Stomach (tissue), 9 donors: ENCODE measurements around the gene ETS1. TPM values are rescaled to one million over a fixed set of nuclear protein-coding genes. Genes with fewer than 3 reads are reported as not detected.
A peak's percentile ranks its signal among the peaks of the same experiment; 100 is the strongest.

Experiments used
- DNase-seq, 2 donors: peaks; one replicate each; pipeline versions ENCODE4 v3.0.0 to v3.0.0-alpha.2; 2013 to 2019
- H3K27ac ChIP-seq, 5 donors: fragments of 200-600 bp in 4 of 5; sonication (generic) in 4 of 5; one replicate each; pipeline ENCODE4 v1.5.1; 2013 to 2019; ENCODE audit warnings: mild to moderate bottlenecking in 1 of 5, moderate library complexity in 1 of 5
- H3K27me3 ChIP-seq, 3 donors: fragments of 200-600 bp; sonication (generic); one replicate each; pipeline ENCODE4 v1.5.1; 2017 to 2019; ENCODE audit warnings: mixed run types in 1 of 3
- H3K36me3 ChIP-seq, 4 donors: fragments of 200-600 bp; sonication (generic); 1 replicate in 3 of 4; 2 replicates in 1 of 4; pipeline ENCODE4 v1.5.1; 2016 to 2019
- H3K4me1 ChIP-seq, 4 donors: fragments of 200-600 bp; sonication (generic); one replicate each; pipeline ENCODE4 v1.5.1; 2016 to 2019
- H3K4me3 ChIP-seq, 4 donors: fragments of 200-600 bp; sonication (generic) in 3 of 4; one replicate each; pipeline ENCODE4 v1.5.1; 2016 to 2019; ENCODE audit warnings: mild to moderate bottlenecking in 1 of 4
- H3K9me3 ChIP-seq, 4 donors: fragments of 200-600 bp; sonication (generic); one replicate each; pipeline ENCODE4 v1.5.1; 2016 to 2019
- EP300 ChIP-seq: sonication (generic); formaldehyde crosslinking; IDR thresholded peaks from one replicate; pipeline ENCODE4 v1.6.1; 2017; ENCODE audit warnings: antibody characterized with exemption
- POLR2A ChIP-seq, 4 donors: fragments of 450-650 bp; IDR thresholded peaks; one replicate each; pipeline ENCODE4 v1.6.1; 2016; ENCODE audit warnings: antibody characterized with exemption in 4 of 4, control low read depth in 2 of 4, mild to moderate bottlenecking in 1 of 4, moderate library complexity in 1 of 4
- POLR2AphosphoS5 ChIP-seq, 3 donors: sonication (generic); formaldehyde crosslinking; IDR thresholded peaks; one replicate each; pipeline ENCODE4 v1.6.1; 2016; ENCODE audit warnings: antibody characterized with exemption in 3 of 3
- WGBS, 5 donors: extraction: QIAGEN DNeasy Blood & Tissue Kit in 3 of 5; methylation state at CpG; one replicate each; pipeline versions ENCODE4 v1.1.5 to v1.1.7; 2013 to 2018; 5-methylcytosine and 5-hydroxymethylcytosine counted together
- intact Hi-C: fragments of 100-400 bp; cut with DNase I; formaldehyde crosslinking; loops from one replicate; pipeline ENCODE4 v1.15.1; 2023; ENCODE audit warnings: low total_unique reads
- polyA plus RNA-seq, 3 donors: library from polyadenylated mRNA; stranded (reverse); fragments of 200-250 nt; gene quantifications; one replicate each; pipeline ENCODE4 v1.2.3, GENCODE V29; 2013
- total RNA-seq, 5 donors: library from RNA; depleted of rRNA; stranded (reverse); fragments of >200 nt; gene quantifications; one replicate each; pipeline versions ENCODE4 v1.1.0 to v1.2.3, GENCODE V29; 2014 to 2016
- TF ChIP-seq, protein P1 (sequence below), 7 experiments: fragments of 450-650 bp in 4 of 7; fragments of 200-600 bp in 3 of 7; sonication (generic) in 3 of 7; IDR thresholded peaks; one replicate each; pipeline ENCODE4 v1.5.1; 2016 to 2019; ENCODE audit warnings: antibody characterized with exemption in 7 of 7, control low read depth in 2 of 7, mild to moderate bottlenecking in 1 of 7
- donor health status: healthy with polysubstance abuse.
- donor health status: Bipolar disorder and iron deficiency.
- donor health status: healthy.

ETS1 gene
- total and polyA plus RNA-seq, 8 donors: 7.0 to 72.5 (median 22.5) TPM

DNA sequence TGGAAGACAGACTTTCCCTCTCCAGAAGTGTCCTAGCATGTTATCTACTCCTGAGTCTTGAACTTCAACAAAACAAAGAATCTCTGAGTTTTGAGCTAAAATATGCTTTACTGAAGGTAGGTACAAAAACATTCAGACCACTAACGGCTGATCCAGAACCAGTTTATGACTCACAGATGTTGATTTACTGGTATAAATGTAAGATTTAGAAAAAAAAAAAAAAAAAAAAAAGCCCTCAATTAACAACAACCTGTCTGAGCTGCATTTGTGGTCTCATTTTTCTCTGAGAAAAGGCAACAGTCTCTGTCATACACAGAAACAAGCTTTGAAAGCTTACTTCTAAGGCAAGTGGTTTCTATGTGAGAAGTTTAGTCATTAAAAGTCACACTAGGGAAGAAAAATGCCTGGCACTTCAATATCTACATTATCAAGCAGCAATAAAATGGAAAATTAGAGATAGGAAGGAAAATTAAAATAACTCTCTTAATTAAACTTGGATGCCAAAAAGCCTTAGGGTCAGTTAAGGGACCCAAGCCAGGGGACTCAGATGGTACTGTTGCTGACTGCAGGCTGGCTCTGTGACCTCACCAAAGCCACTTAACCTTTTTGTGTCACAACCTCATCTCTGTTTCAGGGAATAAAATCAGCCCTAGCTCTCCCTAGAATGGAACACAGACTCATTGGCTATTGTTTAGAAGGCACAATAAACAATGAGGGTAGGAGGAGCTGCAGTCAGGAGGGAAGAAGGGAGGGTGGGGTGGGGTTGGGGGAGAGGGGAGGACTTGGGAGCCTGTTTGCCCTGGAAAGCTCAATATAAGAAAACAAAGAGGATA is 61.7 kb downstream of the ETS1 start:
- no peaks in the 10 kb centered on the region for H3K36me3 ChIP-seq
- H3K4me3 ChIP-seq: no peak overlapping the region
- TF ChIP-seq EP300 (no peak), POLR2A (IDR thresholded peaks at IDR 0.05) (no peak), POLR2AphosphoS5 (IDR thresholded peaks at IDR 0.05) (no peak)
- TF ChIP-seq, protein P1, sequence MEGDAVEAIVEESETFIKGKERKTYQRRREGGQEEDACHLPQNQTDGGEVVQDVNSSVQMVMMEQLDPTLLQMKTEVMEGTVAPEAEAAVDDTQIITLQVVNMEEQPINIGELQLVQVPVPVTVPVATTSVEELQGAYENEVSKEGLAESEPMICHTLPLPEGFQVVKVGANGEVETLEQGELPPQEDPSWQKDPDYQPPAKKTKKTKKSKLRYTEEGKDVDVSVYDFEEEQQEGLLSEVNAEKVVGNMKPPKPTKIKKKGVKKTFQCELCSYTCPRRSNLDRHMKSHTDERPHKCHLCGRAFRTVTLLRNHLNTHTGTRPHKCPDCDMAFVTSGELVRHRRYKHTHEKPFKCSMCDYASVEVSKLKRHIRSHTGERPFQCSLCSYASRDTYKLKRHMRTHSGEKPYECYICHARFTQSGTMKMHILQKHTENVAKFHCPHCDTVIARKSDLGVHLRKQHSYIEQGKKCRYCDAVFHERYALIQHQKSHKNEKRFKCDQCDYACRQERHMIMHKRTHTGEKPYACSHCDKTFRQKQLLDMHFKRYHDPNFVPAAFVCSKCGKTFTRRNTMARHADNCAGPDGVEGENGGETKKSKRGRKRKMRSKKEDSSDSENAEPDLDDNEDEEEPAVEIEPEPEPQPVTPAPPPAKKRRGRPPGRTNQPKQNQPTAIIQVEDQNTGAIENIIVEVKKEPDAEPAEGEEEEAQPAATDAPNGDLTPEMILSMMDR (IDR thresholded peaks at IDR 0.05): no peak
- intact Hi-C loops: loop anchor here (10.0 kb wide), 1 partner anchor 99 kb away; no protein-coding TSS in a partner anchor
- no peak for DNase-seq
- no peaks in the 10 kb centered on the region for H3K9me3 ChIP-seq
- 14 to 45% (median 21%) methylated on average over 1 of the region's 1 CpG for WGBS, 5 donors
- H3K4me1 ChIP-seq: peaks cover 9 to 29% (median 21%) of the 10 kb centered on the region in 4 donors
- peak overlapping the region in 4 of 5 donors; percentile 30 to 93 (median 60) for H3K27ac ChIP-seq
- H3K27me3 ChIP-seq: no peaks in the 10 kb centered on the region

DNA sequence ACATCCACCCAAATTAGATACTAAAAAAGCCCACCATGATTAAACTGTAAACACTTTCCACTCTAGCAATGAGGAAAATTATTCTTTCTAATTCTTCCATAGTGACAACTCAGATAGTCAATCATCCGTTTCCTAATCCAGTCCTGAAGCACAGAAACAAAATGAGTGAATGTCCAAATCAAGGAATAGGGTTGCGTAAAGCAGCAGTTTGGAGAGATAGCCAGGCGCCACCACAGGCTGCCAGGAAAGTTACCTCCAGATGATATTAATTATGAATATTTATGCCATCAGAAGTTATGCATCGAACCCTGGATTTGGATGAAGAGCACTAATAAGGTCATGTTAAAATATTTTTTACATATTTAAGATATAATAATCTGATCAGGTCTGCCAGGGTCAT is 63.2 kb downstream of the ETS1 start:
- Histone ChIP-seq H3K27me3 (no peaks in the 10 kb centered on the region), H3K27ac (peak overlapping the region in 4 of 5 donors; percentile 92 to 96 (median 94)), H3K9me3 (no peaks in the 10 kb centered on the region), H3K4me3 (no peak overlapping the region), H3K4me1 (peaks cover 18 to 43% (median 33%) of the 10 kb centered on the region in 4 donors), H3K36me3 (no peaks in the 10 kb centered on the region)
- TF ChIP-seq POLR2AphosphoS5 (IDR thresholded peaks at IDR 0.05): no peak
- TF ChIP-seq, protein P1 (IDR thresholded peaks at IDR 0.05): no peak
- TF ChIP-seq EP300: no peak
- TF ChIP-seq POLR2A (IDR thresholded peaks at IDR 0.05): no peak
- WGBS, 5 donors: 90 to 96% (median 91%) methylated on average over 4 of the region's 4 CpGs
- DNase-seq: no peak
- intact Hi-C loops: loop anchor here (10.0 kb wide), 1 partner anchor 101 kb away; no protein-coding TSS in a partner anchor

DNA sequence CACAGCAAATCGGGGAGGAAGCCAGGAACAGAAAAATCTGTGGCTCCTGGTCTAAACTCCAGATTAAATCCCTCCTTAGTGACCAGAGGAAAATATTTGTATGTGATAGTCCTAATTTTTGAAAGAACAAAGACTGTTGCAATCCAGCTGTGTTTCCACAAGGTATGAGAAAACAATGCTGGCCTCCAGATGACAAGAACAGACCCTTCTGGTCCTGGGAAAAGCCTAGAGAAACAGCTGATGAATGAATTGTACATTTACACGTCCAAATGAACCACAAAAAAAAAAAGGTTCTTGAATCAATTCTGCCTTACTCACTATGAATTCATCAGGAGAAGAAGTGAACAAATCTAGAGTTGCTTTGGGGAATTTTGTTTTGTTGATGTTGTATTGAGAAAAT is 63.7 kb downstream of the ETS1 start:
- TF ChIP-seq, protein P1 (IDR thresholded peaks at IDR 0.05): no peak
- TF ChIP-seq POLR2A (IDR thresholded peaks at IDR 0.05): no peak
- no peak for TF ChIP-seq POLR2AphosphoS5 (IDR thresholded peaks at IDR 0.05)
- no peak for TF ChIP-seq EP300
- Histone ChIP-seq H3K9me3 (no peaks in the 10 kb centered on the region), H3K27ac (peak overlapping the region in 4 of 5 donors; percentile 92 to 96 (median 94)), H3K4me3 (no peak overlapping the region), H3K36me3 (no peaks in the 10 kb centered on the region), H3K27me3 (no peaks in the 10 kb centered on the region), H3K4me1 (peaks cover 20 to 49% (median 36%) of the 10 kb centered on the region in 4 donors)
- no peak for DNase-seq
- intact Hi-C loops: loop anchor here (10.0 kb wide), 1 partner anchor 101 kb away; no protein-coding TSS in a partner anchor
- 42 to 54% (median 47%) methylated on average over 2 of the region's 2 CpGs for WGBS, 5 donors

DNA sequence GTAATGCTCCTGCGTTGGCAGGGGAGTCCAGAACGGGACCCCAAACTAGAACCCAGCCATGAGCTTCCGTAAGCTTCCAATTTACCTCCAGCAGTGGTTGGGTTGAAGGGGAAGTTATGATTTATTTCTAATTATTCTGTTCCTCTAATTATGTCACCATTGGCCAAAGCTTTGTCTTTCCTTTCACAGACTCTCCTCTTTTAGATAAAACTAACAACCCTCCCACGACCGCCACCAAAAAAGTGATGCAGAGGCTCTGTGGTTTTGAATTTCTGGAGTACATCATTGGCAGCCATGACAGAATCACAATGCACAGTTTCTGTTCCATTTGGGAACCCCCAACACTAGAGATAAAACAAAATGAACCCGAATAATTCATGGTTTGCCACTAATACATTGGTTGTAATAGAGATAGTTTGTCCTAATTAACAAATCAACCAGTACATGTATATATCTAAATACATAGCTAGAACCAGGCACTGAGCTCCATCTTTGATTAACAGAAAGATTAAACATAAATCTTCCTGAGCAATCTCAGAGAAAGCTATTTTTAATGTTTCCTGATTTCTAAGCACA is 64.3 kb downstream of the ETS1 start:
- no peak for DNase-seq
- peak overlapping the region; percentile 56 to 84 (median 68) for H3K4me3 ChIP-seq
- peak overlapping the region; percentile 91 to 96 (median 93) for H3K27ac ChIP-seq
- peaks cover 26 to 55% (median 40%) of the 10 kb centered on the region in 4 donors for H3K4me1 ChIP-seq
- 24 to 38% (median 34%) methylated on average over 6 of the region's 6 CpGs for WGBS, 5 donors
- H3K9me3 ChIP-seq: no peaks in the 10 kb centered on the region
- H3K36me3 ChIP-seq: no peaks in the 10 kb centered on the region
- intact Hi-C loops: loop anchor here (10.0 kb wide), 1 partner anchor 102 kb away; no protein-coding TSS in a partner anchor
- TF ChIP-seq EP300: no peak
- no peak for TF ChIP-seq POLR2AphosphoS5 (IDR thresholded peaks at IDR 0.05)
- no peak for TF ChIP-seq POLR2A (IDR thresholded peaks at IDR 0.05)
- TF ChIP-seq, protein P1 (IDR thresholded peaks at IDR 0.05): no peak
- no peaks in the 10 kb centered on the region for H3K27me3 ChIP-seq
